Forelimb muscle (tissue), 1 donor: ENCODE results near the gene SHB. TPM values are rescaled to one million over a fixed set of nuclear protein-coding genes. Genes with fewer than 3 reads are reported as not detected.
A peak's percentile ranks its signal among the peaks of the same experiment; 100 is the strongest.

Source experiments
- DNase-seq: peaks from one replicate; pipeline ENCODE4 v3.0.0-alpha.2; 2013; ENCODE audit warnings: low read depth
- polyA plus RNA-seq: library from polyadenylated mRNA; unstranded; fragments of 120-200 nt; gene quantifications from one replicate; pipeline ENCODE4 v1.2.1, GENCODE V29; 2013; ENCODE audit not compliant: insufficient read length

SHB gene
- polyA plus RNA-seq, 1 donor, result 5.9 TPM

DNA sequence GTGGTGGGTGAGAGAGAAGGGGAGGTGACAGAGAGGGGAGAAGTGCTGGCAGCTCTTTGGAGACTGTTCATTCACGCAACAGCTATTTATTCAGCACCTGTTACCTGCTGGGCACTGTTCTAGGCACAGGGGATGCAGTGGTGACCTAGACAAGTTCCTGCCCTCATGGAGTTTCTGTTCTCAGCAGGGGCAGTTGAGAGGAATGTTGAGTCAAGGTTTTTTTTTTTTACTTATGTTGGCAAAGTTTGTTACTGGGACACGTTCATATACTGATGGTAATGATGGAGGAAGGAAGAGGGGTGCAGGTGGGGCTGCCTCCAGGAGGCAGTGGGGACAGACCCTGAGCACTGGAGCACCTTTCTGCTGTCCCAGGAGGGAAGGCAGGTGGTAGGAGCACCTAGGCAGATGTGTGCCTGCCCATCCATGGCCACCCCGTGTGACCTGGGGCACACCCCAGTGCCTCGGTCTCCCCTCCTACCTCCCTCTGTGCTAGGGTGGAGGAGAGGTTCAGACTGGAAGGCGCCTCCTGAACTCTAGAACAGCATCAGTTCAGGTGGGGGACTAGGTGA, 115.7 kb downstream of the SHB start:
- no peak for DNase-seq

GRCh38 chr9:37952731-37953130, 116.3 kb downstream of the SHB start:
- no peak for DNase-seq

DNA sequence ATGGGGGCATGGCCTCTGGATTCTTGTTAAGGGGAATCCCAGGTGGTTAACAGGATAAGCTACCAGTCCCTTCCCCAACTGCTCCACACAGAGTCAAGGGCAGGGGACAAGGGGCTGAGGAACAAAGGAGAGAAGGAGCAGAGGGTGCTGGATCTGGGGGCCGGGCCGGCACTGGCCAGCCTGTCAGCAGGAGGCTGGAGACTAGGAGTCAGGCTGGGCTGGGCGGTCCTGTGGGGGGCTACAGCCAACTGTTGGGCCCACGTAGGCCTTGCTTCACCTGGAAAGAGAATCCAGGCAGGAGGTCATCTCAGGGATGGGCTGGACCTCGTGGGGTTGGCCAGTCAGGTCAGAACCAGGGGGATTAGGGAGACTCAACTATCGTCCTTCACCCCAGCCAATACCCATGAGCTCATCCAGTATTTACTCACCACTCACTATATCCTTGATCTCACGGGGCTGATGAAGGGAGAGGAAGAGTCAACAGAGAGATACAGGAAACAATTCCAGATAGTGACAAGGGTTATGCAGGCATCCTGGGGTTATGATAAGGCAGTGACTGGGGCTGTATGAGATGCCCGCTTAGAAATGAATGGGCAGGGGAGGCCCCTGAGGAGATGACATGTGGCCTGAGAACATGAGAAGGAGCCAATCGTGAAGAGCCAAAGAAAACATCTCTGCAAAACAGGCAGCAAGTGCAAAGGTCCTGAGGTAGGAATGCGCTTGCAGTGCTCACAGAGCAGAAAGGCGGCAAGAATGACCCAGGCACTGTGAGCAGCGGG, 117.2 kb downstream of the SHB start:
- DNase-seq, result no peak

GRCh38 chr9:37950561-37950960, 118.5 kb downstream of the SHB start:
- DNase-seq, result no peak

- DNase-seq, result no peak
These were observed 119.5 kb downstream of the SHB start for GRCh38 chr9:37949576-37949975.

DNA sequence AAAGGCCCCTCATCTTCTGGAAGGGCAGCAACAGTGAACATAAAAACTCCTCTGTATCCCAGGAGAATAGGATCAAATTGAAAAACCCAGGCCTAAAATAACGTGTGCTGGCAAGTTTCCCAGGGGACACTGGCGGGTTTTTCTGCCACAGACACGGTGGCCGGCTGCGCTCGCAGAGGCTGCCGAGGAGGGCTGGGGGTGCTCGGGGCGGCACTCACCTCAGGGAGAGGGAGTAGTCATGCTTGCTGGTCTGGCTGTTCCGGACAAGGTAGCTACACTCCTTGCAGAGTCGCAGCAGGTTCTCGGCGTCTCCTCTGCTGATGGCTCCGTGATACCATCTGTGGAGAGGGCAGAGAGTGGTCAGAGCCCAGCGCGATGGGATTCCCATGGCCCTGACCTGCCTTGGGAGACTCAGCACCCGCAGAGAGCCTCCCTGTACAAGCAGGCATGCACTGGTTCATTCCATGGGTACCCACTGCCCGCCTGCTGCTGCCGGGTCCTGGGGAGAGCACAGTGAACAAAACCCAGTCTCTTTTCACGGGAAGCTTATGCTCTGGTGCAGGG, 120.5 kb downstream of the SHB start:
- no peak for DNase-seq

GRCh38 chr9:37947977-37948376, 121.0 kb downstream of the SHB start:
- no peak for DNase-seq

- DNase-seq, result no peak
These were observed 121.6 kb downstream of the SHB start for GRCh38 chr9:37947471-37947870.

- no peak for DNase-seq
These were observed 122.1 kb downstream of the SHB start for GRCh38 chr9:37946971-37947370.

DNA sequence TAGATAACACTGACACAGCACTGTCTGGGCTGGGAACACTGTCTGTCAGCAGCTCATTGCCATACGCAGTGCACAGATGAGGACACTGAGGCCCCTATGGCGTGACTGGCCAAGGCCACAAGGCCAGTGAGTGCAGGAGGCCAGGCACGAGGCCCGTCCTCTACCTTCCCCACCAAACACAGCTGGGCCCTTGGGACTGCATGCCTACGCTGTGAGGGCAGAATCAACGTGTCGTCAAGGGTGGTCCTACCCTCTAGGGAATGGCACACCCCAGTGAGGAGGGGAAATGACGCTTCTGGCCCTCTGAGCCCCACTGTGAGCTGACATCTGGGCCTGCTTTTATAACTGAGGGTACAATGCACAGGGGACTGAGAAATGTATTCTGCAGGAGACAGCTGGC, 123.0 kb downstream of the SHB start:
- DNase-seq, result no peak

DNA sequence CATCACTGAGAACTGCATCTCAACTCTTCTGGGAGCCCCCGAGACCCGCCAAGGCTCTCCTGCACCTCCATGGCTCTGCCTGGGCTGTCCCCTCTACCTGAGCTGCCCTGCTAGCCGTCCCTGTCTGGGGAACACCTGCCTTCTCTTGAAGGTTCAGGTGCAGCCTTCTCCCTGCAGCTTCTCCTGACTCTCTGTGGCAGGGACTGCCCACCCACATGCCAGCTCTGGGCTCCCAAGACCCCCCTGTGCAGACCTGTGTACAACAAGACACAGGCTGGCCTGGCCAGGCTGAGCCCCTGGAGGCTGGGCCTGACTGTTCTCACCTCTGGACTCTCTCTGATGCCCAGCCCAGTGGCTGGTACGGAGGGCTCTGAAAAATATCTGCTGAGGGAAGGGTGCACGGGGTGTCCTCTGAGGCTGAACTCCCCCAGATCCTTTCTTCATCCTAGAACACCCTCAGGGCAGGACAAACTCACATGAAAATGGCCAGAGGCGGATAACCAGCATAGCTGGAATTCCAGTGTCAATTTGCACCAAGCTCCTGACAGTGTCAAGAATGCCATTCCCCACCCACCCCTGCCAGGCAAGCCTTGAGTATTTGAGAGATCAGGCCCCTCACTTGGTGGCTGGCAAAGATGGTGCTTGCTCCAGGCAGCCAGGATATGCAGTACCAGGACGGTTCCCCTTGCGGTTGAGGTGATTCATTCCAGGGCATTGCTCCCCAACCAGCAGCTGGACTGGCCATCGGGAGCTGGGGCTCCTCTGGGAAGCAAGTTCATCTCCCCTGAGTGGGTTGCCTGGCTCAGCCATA, 124.2 kb downstream of the SHB start:
- no peak for DNase-seq

- no peak for DNase-seq
These were observed 124.8 kb downstream of the SHB start for GRCh38 chr9:37944266-37944650.

- peak; percentile 32 for DNase-seq
These were observed 125.4 kb downstream of the SHB start for GRCh38 chr9:37943345-37944265.

GRCh38 chr9:37942621-37943344, 126.2 kb downstream of the SHB start:
- no peak for DNase-seq

GRCh38 chr9:37941253-37941652, 127.8 kb downstream of the SHB start:
- DNase-seq, result no peak

GRCh38 chr9:37939575-37940095, 129.4 kb downstream of the SHB start:
- no peak for DNase-seq

GRCh38 chr9:37938121-37938891, 130.7 kb downstream of the SHB start:
- DNase-seq, result no peak

GRCh38 chr9:37937366-37937765, 131.7 kb downstream of the SHB start:
- no peak for DNase-seq

DNA sequence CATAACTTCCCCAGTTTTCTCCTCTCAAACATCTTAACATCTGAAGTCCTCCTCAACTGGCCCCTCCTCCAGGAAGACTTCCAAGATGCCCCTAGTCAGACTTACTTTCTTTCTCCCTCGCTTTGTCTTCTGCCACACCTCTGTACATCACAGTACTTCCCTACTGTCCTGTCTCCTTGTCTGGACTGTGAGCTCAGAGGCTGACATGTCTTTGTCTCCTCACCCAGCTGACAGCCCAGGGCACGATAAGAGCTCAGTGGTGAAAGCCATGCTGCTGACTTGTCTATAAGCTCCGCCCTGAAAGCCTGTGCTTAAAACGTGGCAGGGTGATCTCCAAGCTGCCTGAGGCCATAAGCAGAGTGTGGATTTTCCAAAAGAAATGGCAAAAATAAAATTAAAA, 132.1 kb downstream of the SHB start:
- DNase-seq, result no peak

DNA sequence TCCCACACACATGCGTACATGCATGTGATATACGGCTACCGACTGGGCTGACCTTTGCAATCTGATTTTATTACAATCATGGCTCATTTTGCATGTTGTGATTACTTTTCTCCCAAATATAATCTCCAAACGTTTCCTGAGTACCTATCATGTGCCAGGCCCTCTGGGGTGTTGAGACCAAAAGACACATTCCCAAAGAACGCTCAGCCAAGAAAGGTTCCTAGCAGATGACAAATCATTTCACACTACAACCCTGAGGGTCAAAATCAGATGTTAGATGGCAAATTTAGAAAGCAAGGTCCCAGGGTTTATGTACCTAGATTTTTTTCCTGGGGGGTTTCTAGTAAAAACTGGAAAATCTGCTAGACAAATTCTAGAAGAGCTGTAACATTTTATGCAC, 132.7 kb downstream of the SHB start:
- DNase-seq, result no peak
